Caco-2 (cell line): ENCODE results near the gene CRNKL1. TPM values are rescaled to one million over a fixed set of nuclear protein-coding genes. Genes with fewer than 3 reads are reported as not detected.

Experiments used
- Bru-seq: library from RNA; stranded (reverse); fragments of 400-500 nt; gene quantifications from one replicate; lab custom pipeline; 2021; lab: Mats Ljungman, UMichigan
- BruChase-seq, 2 experiments: library from RNA; stranded (reverse); fragments of 400-500 nt; gene quantifications; one replicate each; lab custom pipeline; 2021; lab: Mats Ljungman, UMichigan
- BruUV-seq: library from RNA; stranded (reverse); fragments of 400-500 nt; replicated peaks from 2 replicates; lab custom pipeline; 2021; lab: Mats Ljungman, UMichigan
- CTCF ChIA-PET: fragments of 300-600 bp; sonication (Branson Sonifier 250); formaldehyde crosslinking; loops from one replicate; lab custom pipeline; 2022; ENCODE audit warnings: antibody characterized with exemption; lab: Charles Lee
- POLR2A ChIA-PET: fragments of 300-600 bp; sonication (Branson Sonifier 250); formaldehyde crosslinking; loops from one replicate; lab custom pipeline; 2022; ENCODE audit warnings: antibody characterized with exemption; lab: Charles Lee
- DNase-seq, 2 experiments: peaks; one replicate each; pipeline versions ENCODE4 v3.0.0 to v3.0.0-alpha.2; 2020 to 2022
- H3K27me3 ChIP-seq: replicated peaks from 2 replicates; pipeline ENCODE4 v1.6.0; 2011; ENCODE audit warnings: low read length; ENCODE audit not compliant: control insufficient read depth, insufficient read depth
- H3K36me3 ChIP-seq: 2 replicates; pipeline ENCODE4 v1.5.1; 2011; ENCODE audit warnings: low read length; ENCODE audit not compliant: control insufficient read depth, insufficient read depth
- H3K4me1 ChIP-seq: fragments of 250-450 bp; sonication (Bioruptor Pico); 2 replicates; pipeline ENCODE4 v1.5.1; 2020; ENCODE audit warnings: mild to moderate bottlenecking
- H3K4me3 ChIP-seq: 2 replicates; pipeline ENCODE4 v1.5.1; 2011; ENCODE audit warnings: low read depth, mild to moderate bottlenecking, control low read depth, low read length
- H3K9me3 ChIP-seq: fragments of 250-450 bp; sonication (Bioruptor Pico); 2 replicates; pipeline ENCODE4 v1.5.1; 2020; ENCODE audit warnings: mild to moderate bottlenecking, moderate library complexity
- H3K27ac Mint-ChIP-seq: one replicate; pipeline ENCODE4 v1.8.0; 2022; ENCODE audit warnings: mixed read lengths; ENCODE audit not compliant: unreplicated experiment
- H3K27me3 Mint-ChIP-seq: one replicate; pipeline ENCODE4 v1.8.0; 2022; ENCODE audit warnings: mixed read lengths; ENCODE audit not compliant: insufficient read depth, unreplicated experiment
- H3K36me3 Mint-ChIP-seq: one replicate; pipeline ENCODE4 v1.8.0; 2022; ENCODE audit warnings: mild to moderate bottlenecking, mixed read lengths; ENCODE audit not compliant: insufficient read depth, unreplicated experiment
- H3K4me1 Mint-ChIP-seq: one replicate; pipeline ENCODE4 v1.8.0; 2022; ENCODE audit warnings: low read depth, mixed read lengths; ENCODE audit not compliant: unreplicated experiment
- H3K4me3 Mint-ChIP-seq: one replicate; pipeline ENCODE4 v1.8.0; 2022; ENCODE audit warnings: mild to moderate bottlenecking, moderate library complexity, mixed read lengths; ENCODE audit not compliant: unreplicated experiment
- H3K9me3 Mint-ChIP-seq: one replicate; pipeline ENCODE4 v1.8.0; 2022; ENCODE audit warnings: mixed read lengths; ENCODE audit not compliant: unreplicated experiment
- CTCF ChIP-seq, 2 experiments: fragments of 200-600 bp in 1 of 2; IDR thresholded peaks; 1 replicate in 1 of 2; 2 replicates in 1 of 2; pipeline versions ENCODE4 v1.5.1 to v1.8.0; 2011 to 2022; ENCODE audit warnings: antibody characterized with exemption in 1 of 2, control low read depth in 1 of 2, inconsistent platforms in 1 of 2, low read depth in 1 of 2, low read length in 1 of 2, mild to moderate bottlenecking in 1 of 2, moderate library complexity in 1 of 2; ENCODE audit not compliant: insufficient read depth in 1 of 2, severe bottlenecking in 1 of 2, unreplicated experiment in 1 of 2
- intact Hi-C: fragments of 100-400 bp; cut with micrococcal nuclease; formaldehyde crosslinking; loops from one replicate; pipeline ENCODE4 v1.10.0; 2022; ENCODE audit not compliant: unreplicated experiment
- long read RNA-seq: library from polyadenylated mRNA; stranded (forward); transcript quantifications from one replicate; pipeline ENCODE4 v2.0.0, GENCODE V29; 2022
- total RNA-seq: library from RNA; stranded (reverse); gene quantifications from 2 replicates; pipeline ENCODE4 v1.2.3, GENCODE V29; 2022

The CRNKL1 gene
- total RNA-seq: 27.0 and 30.6 TPM in 2 replicates
- percentile 86 among the genes with signal in this experiment for Bru-seq, nascent RNA
- percentile 89 among the genes with signal in this experiment for BruChase-seq, experiment 1, labeled RNA remaining after a 2-hour chase
- percentile 86 among the genes with signal in this experiment for BruChase-seq, experiment 2, labeled RNA remaining after a 6-hour chase
- long read RNA-seq, full-length matches to known transcripts: 60 of 78 reads
- long read RNA-seq, partial matches to known transcripts: 7 of 78 reads
- long read RNA-seq, other reads (novel, unspliced or antisense): 11 of 78 reads

GRCh38 chr20:20052074-20052970 is at the start of gene CRNKL1, which contains the start of gene CFAP61:
CRNKL1 (minus strand) TSS chr20:20052466; CDS start chr20:20052342, 124 bp downstream.
CFAP61 (plus strand) TSS chr20:20052532; CDS start chr20:20056654, 4,122 bp downstream.
- H3K27ac Mint-ChIP-seq: peak within 1 kb of the TSS; percentile 99
- H3K4me1 ChIP-seq: peaks cover 8% of the 10 kb centered on the region
- ChIA-PET POLR2A (interaction anchor here (0.6 to 2.3 kb wide), 6 partner anchors 14 to 295 kb away, joined by 3 to 12 read pairs (median 4); partner anchors contain the start of gene NAA20), CTCF (interaction anchor here (0.9 to 2.4 kb wide), 7 partner anchors 20 to 542 kb away, joined by 3 to 17 read pairs (median 4); partner anchors contain the start of gene NAA20)
- H3K4me3 Mint-ChIP-seq: peak within 1 kb of the TSS; percentile 97
- no peak for TF ChIP-seq CTCF (IDR thresholded peaks at IDR 0.05; ENCODE audit: insufficient read depth in 1 of 2, low read depth in 1 of 2, low read length in 1 of 2, severe bottlenecking in 1 of 2, unreplicated experiment in 1 of 2)
- no peaks in the 10 kb centered on the region for H3K27me3 ChIP-seq
- peaks cover 38% of the 10 kb centered on the region for H3K36me3 Mint-ChIP-seq
- H3K36me3 ChIP-seq: peaks cover 3% of the 10 kb centered on the region
- H3K4me1 Mint-ChIP-seq: no peaks in the 10 kb centered on the region
- H3K4me3 ChIP-seq: peak within 1 kb of the TSS; percentile 53
- intact Hi-C loops: no loop called here
- no peaks in the 10 kb centered on the region for H3K27me3 Mint-ChIP-seq
- H3K9me3 ChIP-seq: no peaks in the 10 kb centered on the region
- BruUV-seq: no TSS peak
- DNase-seq: peak; percentile 98 to 99
- no peaks in the 10 kb centered on the region for H3K9me3 Mint-ChIP-seq

- H3K4me1 Mint-ChIP-seq: no peaks in the 10 kb centered on the region
- no peaks in the 10 kb centered on the region for H3K4me1 ChIP-seq
- no TSS peak for BruUV-seq
- no peaks in the 10 kb centered on the region for H3K9me3 Mint-ChIP-seq
- no peak overlapping the region for H3K27ac Mint-ChIP-seq
- POLR2A ChIA-PET: no interaction called here
- no peaks in the 10 kb centered on the region for H3K9me3 ChIP-seq
- no peaks in the 10 kb centered on the region for H3K36me3 Mint-ChIP-seq
- H3K27me3 ChIP-seq: no peaks in the 10 kb centered on the region
- DNase-seq: no peak
- H3K36me3 ChIP-seq: no peaks in the 10 kb centered on the region
- TF ChIP-seq CTCF (IDR thresholded peaks at IDR 0.05; ENCODE audit: insufficient read depth in 1 of 2, low read depth in 1 of 2, low read length in 1 of 2, severe bottlenecking in 1 of 2, unreplicated experiment in 1 of 2): no peak
- no peak overlapping the region for H3K4me3 ChIP-seq
- intact Hi-C loops: no loop called here
- peaks cover 6% of the 10 kb centered on the region for H3K27me3 Mint-ChIP-seq
- CTCF ChIA-PET: interaction anchor here (0.6 kb wide), 1 partner anchor 861 kb away, joined by 3 read pairs; no protein-coding TSS in a partner anchor
- H3K4me3 Mint-ChIP-seq: no peak overlapping the region
Measured at GRCh38 chr20:20100881-20101280, 48.6 kb upstream of the CRNKL1 start.

- Histone ChIP-seq H3K9me3 (no peaks in the 10 kb centered on the region), H3K4me1 (no peaks in the 10 kb centered on the region), H3K36me3 (no peaks in the 10 kb centered on the region), H3K27me3 (no peaks in the 10 kb centered on the region), H3K4me3 (no peak overlapping the region)
- CTCF ChIA-PET: no interaction called here
- Mint-ChIP-seq H3K4me3 (no peak overlapping the region), H3K27ac (no peak overlapping the region), H3K4me1 (no peaks in the 10 kb centered on the region), H3K36me3 (no peaks in the 10 kb centered on the region), H3K9me3 (no peaks in the 10 kb centered on the region), H3K27me3 (peaks cover 10% of the 10 kb centered on the region)
- POLR2A ChIA-PET: no interaction called here
- intact Hi-C loops: no loop called here
- no peak for TF ChIP-seq CTCF (IDR thresholded peaks at IDR 0.05; ENCODE audit: insufficient read depth in 1 of 2, low read depth in 1 of 2, low read length in 1 of 2, severe bottlenecking in 1 of 2, unreplicated experiment in 1 of 2)
- no peak for DNase-seq
- BruUV-seq: no TSS peak
Measured at GRCh38 chr20:20096421-20096820, 44.2 kb upstream of the CRNKL1 start.
